Loucy (cell line): Measurements from ENCODE around the gene LPO.

Source experiments
- CTCF ChIP-seq: fragments of 200-600 bp; sonication (generic); conservative IDR thresholded peaks from 2 replicates; pipeline ENCODE4 v1.5.1; 2014; ENCODE audit warnings: mild to moderate bottlenecking, antibody characterized with exemption, low read length
- EZH2phosphoT487 ChIP-seq: fragments of 200-600 bp; IDR thresholded peaks from 2 replicates; pipeline ENCODE4 v1.6.1; 2018; ENCODE audit warnings: antibody characterized with exemption, mild to moderate bottlenecking, moderate library complexity, borderline replicate concordance

GRCh38 chr17:58268774-58269556 lies 30.6 kb downstream of the LPO start:
- TF ChIP-seq EZH2phosphoT487 (no peak), CTCF (no peak)
